Measurements from ENCODE around the gene TAF9.
"Not testable (repeated sequence)": the region's sequence is repeated elsewhere in the genome, so short reads cannot be mapped to it uniquely, and the experiment has no call there.

TAF9 gene

DNA sequence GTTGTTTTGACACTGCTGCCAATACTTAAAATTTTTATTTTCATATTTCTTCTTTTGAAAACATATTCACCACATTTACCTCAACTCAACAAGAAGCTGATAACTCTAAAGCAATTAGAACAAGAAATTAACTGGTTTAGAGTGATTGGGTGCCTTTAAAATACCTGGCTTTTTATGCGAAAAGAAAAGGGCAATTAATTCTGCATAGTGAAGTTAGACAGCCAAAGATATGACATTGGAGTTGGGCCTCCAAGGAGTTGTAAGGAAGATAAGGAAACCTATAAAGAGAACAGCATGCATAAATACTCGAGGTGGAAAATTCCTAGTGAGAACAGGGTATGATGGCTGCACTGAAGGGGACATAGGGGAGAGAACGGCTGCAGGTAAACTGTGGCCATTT, 9.6 kb downstream of the TAF9 start:
- TF ChIP-seq, protein P1, sequence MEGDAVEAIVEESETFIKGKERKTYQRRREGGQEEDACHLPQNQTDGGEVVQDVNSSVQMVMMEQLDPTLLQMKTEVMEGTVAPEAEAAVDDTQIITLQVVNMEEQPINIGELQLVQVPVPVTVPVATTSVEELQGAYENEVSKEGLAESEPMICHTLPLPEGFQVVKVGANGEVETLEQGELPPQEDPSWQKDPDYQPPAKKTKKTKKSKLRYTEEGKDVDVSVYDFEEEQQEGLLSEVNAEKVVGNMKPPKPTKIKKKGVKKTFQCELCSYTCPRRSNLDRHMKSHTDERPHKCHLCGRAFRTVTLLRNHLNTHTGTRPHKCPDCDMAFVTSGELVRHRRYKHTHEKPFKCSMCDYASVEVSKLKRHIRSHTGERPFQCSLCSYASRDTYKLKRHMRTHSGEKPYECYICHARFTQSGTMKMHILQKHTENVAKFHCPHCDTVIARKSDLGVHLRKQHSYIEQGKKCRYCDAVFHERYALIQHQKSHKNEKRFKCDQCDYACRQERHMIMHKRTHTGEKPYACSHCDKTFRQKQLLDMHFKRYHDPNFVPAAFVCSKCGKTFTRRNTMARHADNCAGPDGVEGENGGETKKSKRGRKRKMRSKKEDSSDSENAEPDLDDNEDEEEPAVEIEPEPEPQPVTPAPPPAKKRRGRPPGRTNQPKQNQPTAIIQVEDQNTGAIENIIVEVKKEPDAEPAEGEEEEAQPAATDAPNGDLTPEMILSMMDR (IDR thresholded peaks at IDR 0.05), result no peak
- Mint-ChIP-seq H3K4me3 (no peak overlapping the region), H3K36me3 (ENCODE audit: low read depth) (peaks cover 39% of the 10 kb centered on the region), H3K4me1 (no peaks in the 10 kb centered on the region), H3K9me3 (no peaks in the 10 kb centered on the region), H3K27ac (no peak overlapping the region), H3K27me3 (ENCODE audit: low read depth, poor library complexity) (peaks cover 4% of the 10 kb centered on the region)
- no peak for DNase-seq

DNA sequence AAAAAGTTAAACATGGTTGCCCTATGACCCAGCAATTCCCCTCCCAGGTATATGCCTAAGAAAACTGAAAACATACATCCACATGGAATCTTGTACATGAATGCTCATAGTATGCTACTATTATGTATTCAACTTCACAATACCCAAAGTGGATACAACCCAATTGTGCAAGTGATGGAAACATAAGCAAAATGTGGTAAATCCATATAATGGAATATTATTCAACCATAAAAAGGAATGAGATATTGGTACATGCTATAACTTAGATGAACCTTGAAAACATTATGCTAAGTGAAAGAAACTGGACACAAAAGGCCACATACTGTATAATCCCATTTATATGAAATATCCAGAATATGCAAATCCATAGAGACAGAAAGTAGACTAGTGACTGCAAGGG, 18.7 kb downstream of the TAF9 start:
- Mint-ChIP-seq H3K4me3 (no peak overlapping the region), H3K36me3 (ENCODE audit: low read depth) (peaks cover 46% of the 10 kb centered on the region), H3K27ac (no peak overlapping the region), H3K4me1 (no peaks in the 10 kb centered on the region), H3K27me3 (ENCODE audit: low read depth, poor library complexity) (no peaks in the 10 kb centered on the region), H3K9me3 (no peaks in the 10 kb centered on the region)
- TF ChIP-seq, protein P1 (IDR thresholded peaks at IDR 0.05), result no peak
- DNase-seq, result no peak

GRCh38 chr5:69343083-69343482, 26.2 kb downstream of the TAF9 start:
- Mint-ChIP-seq H3K36me3 (ENCODE audit: low read depth) (no peaks in the 10 kb centered on the region), H3K4me1 (no peaks in the 10 kb centered on the region), H3K9me3 (no peaks in the 10 kb centered on the region), H3K4me3 (no peak overlapping the region), H3K27ac (no peak overlapping the region), H3K27me3 (ENCODE audit: low read depth, poor library complexity) (peaks cover 5% of the 10 kb centered on the region)
- no peak for DNase-seq
- TF ChIP-seq, protein P1 (IDR thresholded peaks at IDR 0.05), result no peak

DNA sequence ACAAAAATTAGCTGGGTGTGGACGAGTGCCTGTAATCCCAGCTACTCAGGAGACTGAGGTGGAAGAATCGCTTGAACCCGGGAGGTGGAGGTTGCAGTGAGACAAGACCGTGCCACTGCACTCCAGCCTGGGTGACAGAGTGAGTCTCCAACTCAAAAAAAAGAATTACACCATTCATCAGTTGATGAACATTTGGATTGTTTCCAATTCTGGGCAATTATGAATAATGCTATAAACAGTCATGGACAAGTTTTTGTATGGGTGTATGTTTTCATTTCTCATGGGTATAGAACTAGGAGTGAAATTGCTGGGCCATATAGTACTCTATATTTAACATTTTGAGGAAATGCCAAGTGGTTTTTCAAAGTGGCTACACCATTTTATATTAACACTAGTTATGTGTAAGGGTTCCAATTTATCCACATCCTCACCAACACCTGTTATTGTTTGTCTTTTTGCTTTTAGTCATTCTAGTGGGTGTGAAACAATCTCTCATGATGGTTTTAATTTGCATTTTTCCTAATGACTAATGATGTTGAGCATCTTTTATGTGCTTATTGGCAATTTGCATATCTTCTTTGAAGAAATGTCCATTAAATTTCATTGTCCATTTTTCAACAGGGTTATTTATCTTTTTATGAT, 27.7 kb downstream of the TAF9 start:
- TF ChIP-seq, protein P1 (IDR thresholded peaks at IDR 0.05), result no peak
- H3K27me3 Mint-ChIP-seq (ENCODE audit: low read depth, poor library complexity), result peaks cover 5% of the 10 kb centered on the region
- H3K27ac Mint-ChIP-seq, result no peak overlapping the region
- H3K4me3 Mint-ChIP-seq, result no peak overlapping the region
- H3K36me3 Mint-ChIP-seq (ENCODE audit: low read depth), result no peaks in the 10 kb centered on the region
- DNase-seq, result no peak
- H3K9me3 Mint-ChIP-seq, result no peaks in the 10 kb centered on the region
- H3K4me1 Mint-ChIP-seq, result no peaks in the 10 kb centered on the region

- DNase-seq, result no peak
- no peaks in the 10 kb centered on the region for H3K36me3 Mint-ChIP-seq (ENCODE audit: low read depth)
- no peaks in the 10 kb centered on the region for H3K9me3 Mint-ChIP-seq
- peaks cover 13% of the 10 kb centered on the region for H3K27me3 Mint-ChIP-seq (ENCODE audit: low read depth, poor library complexity)
- no peaks in the 10 kb centered on the region for H3K4me1 Mint-ChIP-seq
- no peak overlapping the region for H3K4me3 Mint-ChIP-seq
- H3K27ac Mint-ChIP-seq, result no peak overlapping the region
- TF ChIP-seq, protein P1 (IDR thresholded peaks at IDR 0.05), result no peak
Observed at GRCh38 chr5:69335341-69335935, 33.9 kb downstream of the TAF9 start.

GRCh38 chr5:69334793-69335268, 34.5 kb downstream of the TAF9 start:
- Mint-ChIP-seq H3K27ac (no peak overlapping the region), H3K27me3 (ENCODE audit: low read depth, poor library complexity) (peaks cover 13% of the 10 kb centered on the region), H3K4me3 (peak overlapping the region; percentile 63), H3K9me3 (no peaks in the 10 kb centered on the region), H3K4me1 (no peaks in the 10 kb centered on the region), H3K36me3 (ENCODE audit: low read depth) (no peaks in the 10 kb centered on the region)
- DNase-seq, result peak; percentile 86
- TF ChIP-seq, protein P1 (IDR thresholded peaks at IDR 0.05), result peak; percentile 60

DNA sequence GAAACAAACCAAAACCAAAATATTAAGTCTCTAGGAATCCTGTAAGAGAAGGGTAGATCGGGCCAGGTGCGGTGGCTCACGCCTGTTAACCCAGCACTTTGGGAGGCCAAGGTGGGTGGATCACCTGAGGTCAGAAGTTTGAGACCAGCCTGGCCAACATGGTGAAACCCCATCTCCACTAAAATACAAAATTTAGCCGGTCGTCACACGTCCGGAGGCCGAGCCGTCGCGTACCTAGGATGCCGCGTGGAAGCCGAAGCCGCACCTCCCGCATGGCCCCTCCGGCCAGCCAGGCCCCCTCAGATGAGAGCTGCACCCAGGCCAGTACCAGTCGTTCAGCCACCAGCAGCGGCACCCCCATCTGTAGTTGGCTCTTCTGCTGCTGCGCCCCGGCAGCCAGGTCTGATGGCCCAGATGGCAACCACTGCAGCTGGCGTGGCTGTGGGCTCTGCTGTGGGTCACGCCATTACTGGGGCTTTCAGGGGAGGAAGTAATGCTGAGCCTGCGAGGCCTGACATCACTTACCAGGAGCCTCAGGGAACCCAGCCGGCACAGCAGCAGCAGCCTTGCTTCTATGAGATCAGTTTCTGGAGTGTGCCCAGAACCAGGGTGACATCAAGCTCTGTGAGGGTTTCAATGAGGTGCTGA, 35.5 kb downstream of the TAF9 start:
- H3K27ac Mint-ChIP-seq; H3K9me3 Mint-ChIP-seq; H3K4me3 Mint-ChIP-seq; H3K36me3 Mint-ChIP-seq (ENCODE audit: low read depth); H3K4me1 Mint-ChIP-seq; DNase-seq: not testable (repeated sequence)
- peaks cover 14% of the 10 kb centered on the region for H3K27me3 Mint-ChIP-seq (ENCODE audit: low read depth, poor library complexity)
